K562 (cell line): ENCODE results near the gene MDM4. TPM values are rescaled to one million over a fixed set of nuclear protein-coding genes. Genes with fewer than 3 reads are reported as not detected.

Experiments used
- ATAC-seq: fragments of 200-7000 bp; cut with Tn5 transposase; 3 replicates; pipeline ENCODE4 v1.9.1; 2020; ENCODE audit warnings: moderate library complexity
- BruUV-seq: library from RNA; stranded (reverse); fragments of 400-500 nt; replicated peaks from 2 replicates; lab custom pipeline; 2021; lab: Mats Ljungman, UMichigan
- CTCF ChIA-PET: fragments of 300-600 bp; formaldehyde crosslinking; extraction: SDS; loops from one replicate; lab custom pipeline; 2021; ENCODE audit warnings: low intra/inter-chr PET ratio; lab: Yijun Ruan, JAX
- POLR2A ChIA-PET: fragments of 300-600, 350-650 bp; sonication (Branson Sonifier 250); formaldehyde crosslinking; extraction: SDS; loops from one replicate; lab custom pipeline; 2021; ENCODE audit warnings: antibody characterized with exemption, inconsistent platforms; lab: Yijun Ruan, JAX
- DNase-seq, 4 experiments: peaks; one replicate each; pipeline versions ENCODE4 v3.0.0 to v3.0.0-alpha.2; 2011 to 2018; ENCODE audit warnings: low spot score in 3 of 4, mixed read lengths in 3 of 4; ENCODE audit errors: extremely low read depth in 1 of 4
- FAIRE-seq: peaks from 2 replicates; lab custom pipeline; 2011; peaks lifted over from hg19 to GRCh38; lab: Jason Lieb, UNC
- H2AFZ ChIP-seq: 2 replicates; pipeline ENCODE4 v1.6.0; 2011; ENCODE audit warnings: low read depth, low read length, control low read depth, inconsistent platforms
- H3K27ac ChIP-seq: fragments of 200-600 bp; 3 replicates; pipeline ENCODE4 v1.8.0; 2011; ENCODE audit warnings: low read depth, mild to moderate bottlenecking, control low read depth, inconsistent platforms, low read length, moderate library complexity, mixed read lengths; ENCODE audit errors: extremely low read depth
- H3K27me3 ChIP-seq, 2 experiments: fragments of 300-600 bp in 1 of 2; 2 replicates in 1 of 2; 3 replicates in 1 of 2; pipeline versions ENCODE4 v1.6.0 to v1.8.0; 2011; ENCODE audit warnings: inconsistent platforms in 2 of 2, low read length in 2 of 2, mild to moderate bottlenecking in 1 of 2, mixed read lengths in 1 of 2, moderate library complexity in 1 of 2; ENCODE audit not compliant: control insufficient read depth in 2 of 2, insufficient read depth in 2 of 2
- H3K36me3 ChIP-seq: fragments of 300-600 bp; 3 replicates; pipeline ENCODE4 v1.8.0; 2011; ENCODE audit warnings: mild to moderate bottlenecking, low read length, inconsistent platforms; ENCODE audit not compliant: control insufficient read depth, insufficient read depth
- H3K4me1 ChIP-seq, 2 experiments: fragments of 200-600 bp in 1 of 2; replicated peaks in 1 of 2; 2 replicates in 1 of 2; 3 replicates in 1 of 2; pipeline versions ENCODE4 v1.5.1 to v1.8.0; 2011; ENCODE audit warnings: inconsistent platforms in 2 of 2, low read length in 2 of 2, mild to moderate bottlenecking in 1 of 2, mixed read lengths in 1 of 2, moderate library complexity in 1 of 2; ENCODE audit not compliant: control insufficient read depth in 2 of 2, insufficient read depth in 2 of 2
- H3K4me2 ChIP-seq: 2 replicates; pipeline ENCODE4 v1.6.1; 2011; ENCODE audit warnings: low read length, control low read depth, inconsistent platforms, mixed read lengths; ENCODE audit not compliant: insufficient read depth
- H3K4me3 ChIP-seq: fragments of 200-600 bp; sonication (generic), shearing (Covaris generic); 2 replicates; pipeline ENCODE4 v1.5.1; 2016; ENCODE audit warnings: control low read depth, inconsistent platforms
- H3K79me2 ChIP-seq: fragments of 200-600 bp; 3 replicates; pipeline ENCODE4 v1.8.0; 2011; ENCODE audit warnings: low read length, inconsistent platforms; ENCODE audit not compliant: control insufficient read depth, insufficient read depth
- H3K9ac ChIP-seq, 2 experiments: 2 replicates each; pipeline versions ENCODE4 v1.6.0 to v1.6.1; 2011; ENCODE audit warnings: low read depth in 2 of 2, low read length in 2 of 2, control low read depth in 1 of 2, inconsistent platforms in 1 of 2, mild to moderate bottlenecking in 1 of 2, mixed read lengths in 1 of 2; ENCODE audit not compliant: insufficient read depth in 1 of 2
- H3K9me1 ChIP-seq: one replicate; pipeline ENCODE4 v1.6.0; 2011; ENCODE audit warnings: inconsistent platforms, mild to moderate bottlenecking, low read length, moderate library complexity; ENCODE audit not compliant: control insufficient read depth, insufficient read depth
- H3K9me3 ChIP-seq: replicated peaks from 2 replicates; pipeline ENCODE4 v1.5.1; 2011; ENCODE audit warnings: low read depth, low read length, inconsistent platforms; ENCODE audit not compliant: control insufficient read depth, insufficient read depth
- H4K20me1 ChIP-seq: replicated peaks from 2 replicates; pipeline ENCODE4 v1.6.1; 2011; ENCODE audit warnings: low read length, inconsistent platforms, mixed read lengths; ENCODE audit not compliant: control insufficient read depth, insufficient read depth
- CTBP1 ChIP-seq: fragments of 450-650 bp; IDR thresholded peaks from 2 replicates; pipeline ENCODE4 v1.6.1; 2016; ENCODE audit warnings: borderline replicate concordance
- ESRRA ChIP-seq: fragments of 450-650 bp; IDR thresholded peaks from 2 replicates; pipeline ENCODE4 v1.6.1; 2014; ENCODE audit warnings: low read depth, mild to moderate bottlenecking, moderate library complexity, borderline replicate concordance
- HNRNPL ChIP-seq: fragments of 200-400 bp; formaldehyde crosslinking; IDR thresholded peaks from 2 replicates; pipeline ENCODE4 v1.6.1; 2017; ENCODE audit warnings: low read depth, mild to moderate bottlenecking, low read length
- NEUROD1 ChIP-seq: fragments of 150-350 bp; IDR thresholded peaks from 2 replicates; pipeline ENCODE4 v1.6.1; 2014; ENCODE audit warnings: borderline replicate concordance, low read length, low read depth; ENCODE audit not compliant: partially characterized antibody
- SAP30 ChIP-seq: fragments of 200-600 bp; sonication (generic); IDR thresholded peaks from 2 replicates; pipeline ENCODE4 v1.6.1; 2012; ENCODE audit warnings: borderline replicate concordance, low read depth, mild to moderate bottlenecking, moderate library complexity, low read length, control low read depth, inconsistent platforms; ENCODE audit not compliant: insufficient read depth, poor library complexity, severe bottlenecking
- ZNF133 ChIP-seq: fragments of 250-450 bp; sonication (Bioruptor Pico); IDR thresholded peaks from 2 replicates; pipeline ENCODE4 v1.4.0; 2020; ENCODE audit warnings: mild to moderate bottlenecking
- WGBS: fragments of 100-300 bp; shearing (Covaris generic); methylation state at CpG from one replicate; pipeline ENCODE4 v1.1.6; 2016; ENCODE audit warnings: low coverage, mixed read lengths; ENCODE audit not compliant: insufficient coverage; ENCODE audit errors: missing lambda C conversion rate; 5-methylcytosine and 5-hydroxymethylcytosine counted together
- in situ Hi-C: fragments of 300-500 bp; cut with MboI; formaldehyde crosslinking; loops from 4 replicates; pipeline ENCODE4 v1.15.0; 2018; ENCODE audit warnings: inconsistent platforms, mixed read lengths
- intact Hi-C: fragments of 100-400 bp; cut with micrococcal nuclease; formaldehyde crosslinking; loops from 2 replicates; pipeline ENCODE4 v1.14.2; 2022
- polyA plus RNA-seq, 8 experiments: library from polyadenylated mRNA; depleted of rRNA in 4 of 8; stranded (reverse) in 5 of 8; unstranded in 3 of 8; fragments of >200 nt; fragmentation: Nextera tagmentation in 2 of 8; fragmentation: Illumina TruSeq in 1 of 8; extraction: Ambion mirVana in 2 of 8; extraction: Trizol in 1 of 8; gene quantifications; 2 replicates each; pipeline versions ENCODE4 v1.2.1 to v1.2.3, GENCODE V29; 2011 to 2014; ENCODE audit warnings: inconsistent platforms in 1 of 8, missing spikeins in 1 of 8
- total RNA-seq, 7 experiments: library from RNA; depleted of rRNA in 6 of 7; stranded (reverse); fragments of >200 nt in 6 of 7; fragmentation: Illumina TruSeq in 2 of 7; extraction: Trizol in 2 of 7; gene quantifications; 2 replicates each; pipeline versions ENCODE4 v1.2.1 to v1.2.3, GENCODE V29; 2011 to 2021; ENCODE audit warnings: low replicate concordance in 1 of 7

Gene MDM4
- total and polyA plus RNA-seq, 9 of the 15 experiments (the other 6 are each of a cell fraction or from before 2014, with no cell fraction given) = 3.3 to 61.7 (median 21.2) TPM

DNA sequence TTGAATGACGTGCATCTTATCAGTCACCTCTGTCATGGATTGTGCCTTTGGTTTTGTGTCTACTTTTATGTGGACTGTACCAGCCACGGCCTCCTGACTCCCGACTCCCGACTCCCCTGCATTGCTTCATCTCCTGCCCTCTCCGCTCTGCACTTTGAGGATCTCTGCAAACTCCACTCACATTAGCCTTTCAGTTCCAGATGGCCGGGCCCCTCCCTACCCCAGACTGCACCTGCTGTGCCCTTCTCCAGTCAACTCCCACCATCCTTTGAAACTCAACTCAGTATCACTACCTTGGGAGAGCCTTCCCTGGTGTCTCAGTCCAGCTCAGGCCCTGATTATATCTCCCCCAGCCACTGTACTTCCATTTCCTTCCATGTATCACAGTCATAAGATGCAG lies 71.4 kb downstream of the MDM4 start:
- H3K36me3 ChIP-seq = no peaks in the 10 kb centered on the region
- TF ChIP-seq CTBP1 (no peak), HNRNPL (no peak), ESRRA (no peak), ZNF133 (CRISPR knock-in tag) (no peak), NEUROD1 (no peak), SAP30 (no peak)
- no peaks in the 10 kb centered on the region for H3K79me2 ChIP-seq
- POLR2A ChIA-PET = interaction anchor here (1.5 kb wide), 1 partner anchor 28 kb away, joined by 4 read pairs; no protein-coding TSS in a partner anchor
- peaks cover 0 to 4% of the 10 kb centered on the region in 2 experiments; a peak in 1 of 5 replicates for H3K4me1 ChIP-seq
- no peaks in the 10 kb centered on the region for H3K9me1 ChIP-seq
- WGBS = 9% methylated on average over 6 of the region's 6 CpGs
- no peak overlapping the region for H3K27ac ChIP-seq
- no peak overlapping the region for H3K4me3 ChIP-seq
- H3K9me3 ChIP-seq = no peaks in the 10 kb centered on the region
- intact Hi-C loops (no loop called here), in situ Hi-C loops (no loop called here)
- peaks cover 25 to 50% of the 10 kb centered on the region in 2 experiments for H3K27me3 ChIP-seq
- no peak overlapping the region for H3K4me2 ChIP-seq
- ATAC-seq = no peak
- FAIRE-seq = no peak
- CTCF ChIA-PET = no interaction called here
- no peak overlapping the region for H2AFZ ChIP-seq
- H3K9ac ChIP-seq = no peak overlapping the region
- BruUV-seq = no TSS peak
- DNase-seq = no peak
- H4K20me1 ChIP-seq = 0 out of 2 replicates have a peak, but pooled peaks cover 4% of the 10 kb centered on the region
